GM21825 (cell line): ENCODE data around the gene THADA.
"Not testable (repeated sequence)": the region's sequence is repeated elsewhere in the genome, so short reads cannot be mapped to it uniquely, and the experiment has no call there.

ENCODE experiments used
- ATAC-seq: cut with Tn5 transposase; IDR thresholded peaks from one replicate; pipeline ENCODE4 v1.9.1; 2021; ENCODE audit warnings: mild to moderate bottlenecking, moderate library complexity; ENCODE audit not compliant: unreplicated experiment

The THADA gene

DNA sequence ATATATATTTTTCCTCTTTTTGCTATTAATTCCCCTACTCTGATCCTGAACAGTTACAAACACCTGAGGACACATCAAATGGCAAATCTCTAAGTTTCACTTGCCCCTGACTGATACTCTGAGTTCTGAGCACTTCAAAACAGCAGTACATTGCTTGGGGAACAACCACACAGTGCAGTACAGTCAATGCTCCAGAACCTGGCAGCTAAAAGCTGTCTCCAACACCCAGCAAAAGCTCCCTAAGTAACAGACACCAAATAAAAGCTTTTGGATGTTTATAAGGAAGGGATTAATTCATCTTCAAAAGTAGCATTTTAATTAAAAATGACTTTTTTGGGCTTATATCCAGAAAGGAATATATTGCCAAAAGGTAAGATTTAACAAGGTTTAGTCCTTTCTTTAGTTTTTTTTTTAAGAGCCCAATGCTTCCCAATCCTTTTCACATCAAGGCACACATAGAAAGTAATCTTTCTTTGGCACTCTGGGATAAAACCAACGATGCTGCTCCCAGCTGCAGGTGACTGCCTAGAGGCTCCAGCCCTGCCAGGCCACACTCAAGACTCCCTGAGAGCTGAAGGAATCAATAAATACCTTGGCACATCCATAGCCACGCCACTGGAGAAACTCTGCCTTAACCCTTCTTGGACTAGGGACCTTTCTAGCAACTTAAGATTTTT is 204.5 kb downstream of the THADA start:
- no peak for ATAC-seq

DNA sequence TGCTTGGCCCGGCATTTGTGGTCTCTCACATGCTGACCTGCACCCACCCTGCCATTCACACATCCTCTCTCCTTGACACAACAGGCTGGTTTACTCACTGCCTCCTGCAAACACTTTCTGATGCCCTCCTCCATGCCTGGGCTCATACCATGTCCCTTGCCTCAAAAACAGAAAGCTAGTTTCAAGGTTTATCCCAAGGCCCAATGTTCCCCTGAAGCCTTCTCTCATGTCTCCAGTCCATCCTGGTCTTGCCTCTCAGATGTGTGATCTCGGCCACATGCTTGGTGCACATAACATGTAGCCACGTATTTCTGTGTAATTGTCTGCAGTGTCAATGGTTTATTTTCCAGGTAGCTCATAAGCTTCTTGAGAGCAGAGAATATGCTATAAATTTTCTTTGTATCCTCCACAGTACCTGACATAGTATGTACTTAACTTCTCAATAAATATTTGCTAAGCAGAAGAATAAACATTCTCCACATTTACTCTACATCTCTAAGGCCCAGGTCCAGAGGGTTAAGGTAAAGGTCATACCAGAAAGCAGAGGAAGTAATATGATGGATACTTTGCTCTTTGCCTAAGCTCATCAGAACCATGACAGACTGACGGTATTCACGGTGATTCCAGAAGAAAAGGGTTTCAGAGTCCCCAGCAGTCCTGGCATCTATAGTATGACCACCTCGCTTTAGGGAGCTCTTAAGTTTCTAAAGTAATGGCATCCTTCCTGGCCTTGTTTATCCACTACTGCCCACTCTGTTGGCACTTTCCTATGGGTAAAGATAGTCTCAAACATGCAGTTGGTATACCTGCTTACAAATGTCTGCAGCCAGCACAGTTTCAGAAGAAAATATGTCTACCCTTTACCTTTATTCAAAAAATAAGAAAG is 206.0 kb downstream of the THADA start:
- ATAC-seq, result no peak

DNA sequence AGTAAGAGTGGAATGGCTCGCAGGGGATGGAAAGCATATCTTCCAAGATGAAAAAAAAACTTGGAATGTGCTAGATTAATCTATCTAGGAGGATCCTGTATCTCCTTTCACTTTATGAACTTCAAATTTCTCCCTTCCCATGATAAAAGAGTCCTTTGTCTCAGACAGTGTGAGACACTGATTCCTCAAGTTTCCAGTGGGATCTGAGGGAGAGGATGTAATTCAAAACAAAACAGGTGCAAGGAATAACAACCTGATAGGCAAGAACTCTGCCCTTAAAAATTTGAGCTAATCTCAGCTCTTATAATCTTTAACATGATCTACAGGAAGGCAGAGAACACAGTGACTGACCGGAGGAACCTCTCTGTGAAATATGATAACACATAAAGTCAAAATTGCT is 207.5 kb downstream of the THADA start:
- ATAC-seq, result no peak

DNA sequence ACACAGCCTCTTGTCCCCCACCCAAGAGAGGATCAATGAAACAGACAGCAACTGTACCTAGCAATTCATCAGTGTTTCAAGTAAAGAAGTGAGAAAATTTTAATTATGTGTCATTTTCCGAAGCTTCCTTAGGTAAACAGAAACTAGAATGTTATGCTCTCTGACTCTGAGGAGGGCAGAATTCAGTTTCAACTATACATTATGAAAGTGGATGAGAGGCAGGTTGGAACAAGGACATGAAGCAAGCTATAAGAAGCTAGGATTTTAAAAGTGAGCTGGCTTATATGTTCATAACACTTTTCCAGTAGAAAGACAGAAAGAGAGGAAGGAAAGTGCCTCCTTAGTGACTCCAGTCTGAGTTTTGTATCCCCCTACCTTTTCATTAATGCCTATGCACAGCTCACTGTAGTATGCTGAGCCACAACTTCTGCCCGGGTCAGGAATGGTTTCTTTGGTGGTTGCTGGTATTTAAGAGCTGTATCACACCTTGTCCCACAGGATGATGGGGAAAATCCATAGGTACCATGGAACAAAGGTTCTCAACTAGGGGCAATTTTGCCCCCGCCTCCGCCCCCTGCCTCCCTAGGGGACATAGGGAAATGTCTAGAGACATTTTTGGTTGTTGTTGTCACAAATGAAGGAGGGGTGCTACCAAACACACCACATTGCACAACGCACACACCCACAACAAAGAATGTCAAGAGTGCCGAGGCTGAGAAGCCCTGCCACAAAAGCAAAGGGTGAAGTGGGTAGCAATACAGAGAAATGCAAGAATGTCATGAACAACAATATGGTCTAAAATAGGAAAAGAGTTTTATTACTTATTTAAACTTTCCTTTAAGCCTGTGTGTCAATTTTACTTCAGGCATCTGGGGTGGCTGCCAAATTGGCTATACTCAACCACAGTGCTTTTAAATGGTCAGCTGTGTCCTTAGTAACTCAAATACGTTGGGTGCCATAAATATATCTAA is 208.5 kb downstream of the THADA start:
- ATAC-seq, result peak; percentile 78

DNA sequence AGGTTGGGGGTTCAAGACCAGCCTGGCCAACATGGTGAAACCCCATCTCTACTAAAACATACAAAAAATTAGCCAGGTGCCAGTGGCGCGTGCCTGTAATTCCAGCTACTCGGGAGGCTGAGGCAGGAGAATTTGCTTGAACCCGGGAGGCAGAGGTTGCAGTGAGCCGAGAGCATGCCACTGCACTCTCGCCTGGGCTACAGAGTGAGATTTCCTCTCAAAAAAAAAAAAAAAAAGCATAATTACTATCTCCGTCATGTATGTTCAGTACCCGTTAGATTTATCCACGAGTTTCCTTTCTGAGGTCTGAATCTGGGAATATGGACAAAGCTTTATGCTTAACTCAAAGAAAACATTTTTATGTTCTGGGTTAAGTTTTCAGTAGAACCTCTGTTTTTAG is 209.2 kb downstream of the THADA start:
- ATAC-seq, result not testable (repeated sequence)

DNA sequence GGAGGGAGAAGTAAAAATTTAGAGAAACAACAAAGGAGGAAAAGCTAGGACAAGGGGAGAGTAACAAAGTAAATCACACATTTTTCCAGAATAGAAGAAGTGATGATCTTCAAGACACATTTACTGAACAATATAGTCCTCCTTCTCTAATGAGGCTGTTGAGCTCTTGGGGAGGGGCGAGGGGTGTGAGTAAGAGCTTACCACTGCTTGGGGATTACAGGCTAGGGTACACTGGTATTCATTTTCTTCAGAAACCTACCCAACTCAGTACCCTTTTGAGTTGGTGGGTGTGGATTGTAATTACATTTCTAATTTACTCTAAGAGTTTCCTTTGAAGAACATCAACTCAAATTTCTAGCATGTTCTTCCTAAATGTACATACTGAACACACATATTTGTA is 211.7 kb downstream of the THADA start:
- no peak for ATAC-seq

DNA sequence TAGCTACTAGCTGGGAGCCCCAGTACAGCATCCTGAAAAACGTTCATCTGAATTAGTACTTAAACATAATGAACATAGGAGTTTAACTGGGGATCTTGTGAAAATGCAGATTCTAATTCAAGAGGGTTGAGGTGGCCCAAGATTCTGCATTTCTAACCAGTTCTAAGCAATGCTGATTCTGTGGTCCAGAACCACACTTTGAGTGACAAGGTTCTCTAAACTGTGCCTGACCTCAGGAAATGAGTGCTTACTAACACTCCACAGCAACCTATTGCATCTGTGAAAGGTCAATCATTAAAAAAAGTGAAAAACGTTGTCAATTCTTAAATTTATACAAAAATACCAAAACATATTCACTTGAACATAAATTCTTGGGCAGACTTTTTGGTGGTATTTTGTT is 212.3 kb downstream of the THADA start:
- ATAC-seq, result no peak

DNA sequence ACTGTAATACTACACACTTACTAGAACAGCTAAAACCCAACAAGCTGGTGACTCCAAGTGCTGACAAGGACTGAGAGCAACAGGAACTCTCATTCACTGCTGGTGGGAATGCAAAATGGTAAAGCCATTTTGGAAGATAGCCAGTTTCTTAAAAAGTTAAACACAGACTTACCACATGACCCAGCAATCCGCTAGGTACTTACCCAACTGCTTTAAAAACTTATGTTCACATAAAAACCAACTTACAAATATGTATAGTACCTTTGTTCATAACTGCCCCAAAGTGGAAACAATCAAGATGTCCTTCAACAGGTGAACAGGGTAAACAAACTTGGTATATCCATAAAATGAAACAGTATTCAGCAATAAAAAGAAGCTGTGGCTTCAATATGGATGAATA is 216.3 kb downstream of the THADA start:
- ATAC-seq, result no peak

DNA sequence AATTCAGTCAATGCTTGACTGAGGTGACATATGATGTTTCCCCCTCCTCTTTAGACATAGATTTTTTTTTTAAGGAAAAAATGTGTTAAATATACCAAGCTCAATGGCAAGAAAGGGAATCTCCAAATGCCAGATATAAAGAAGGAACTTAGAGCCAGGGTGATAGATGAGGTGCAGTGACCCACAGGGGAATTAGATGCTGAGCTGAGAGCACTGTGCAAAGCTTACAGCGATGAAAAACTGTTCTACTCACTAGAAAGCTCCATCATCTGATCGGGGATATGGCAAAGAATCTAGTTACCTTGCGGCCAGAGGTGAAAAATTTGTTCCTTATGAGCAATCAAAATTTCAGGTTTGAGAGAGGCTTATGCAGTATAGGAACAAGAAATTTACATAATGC is 218.5 kb downstream of the THADA start:
- ATAC-seq, result no peak

DNA sequence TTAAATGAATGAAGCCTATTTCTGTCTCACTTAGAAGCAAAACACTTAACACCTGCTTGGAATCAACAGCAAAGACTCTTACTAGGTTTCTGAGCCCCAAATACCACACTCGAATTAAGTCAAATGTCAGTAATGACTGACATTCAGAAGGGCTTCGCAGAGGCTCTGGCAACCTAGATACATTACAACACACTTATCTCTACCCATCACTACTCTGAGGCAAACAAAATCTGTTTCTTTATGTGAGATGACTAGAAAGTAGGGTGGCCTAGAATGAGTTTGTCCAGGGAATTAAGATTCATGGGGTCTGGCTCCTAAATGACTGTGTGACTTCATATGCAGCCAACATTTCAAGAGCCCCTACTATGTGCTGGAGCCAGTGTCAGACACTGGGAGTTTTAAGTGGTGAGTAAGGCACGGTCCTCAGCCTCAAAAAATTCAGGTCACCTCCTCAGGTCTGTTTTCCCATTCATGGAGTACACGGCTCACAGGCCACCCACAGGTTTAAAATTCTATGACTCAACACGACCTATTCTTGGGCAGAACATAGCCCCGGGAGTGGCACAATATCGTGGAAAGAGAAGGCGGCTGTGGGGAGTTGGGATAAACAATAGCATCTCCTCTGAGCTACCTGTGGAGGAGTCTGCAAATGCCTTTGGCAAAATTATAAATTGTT is 219.2 kb downstream of the THADA start:
- no peak for ATAC-seq

DNA sequence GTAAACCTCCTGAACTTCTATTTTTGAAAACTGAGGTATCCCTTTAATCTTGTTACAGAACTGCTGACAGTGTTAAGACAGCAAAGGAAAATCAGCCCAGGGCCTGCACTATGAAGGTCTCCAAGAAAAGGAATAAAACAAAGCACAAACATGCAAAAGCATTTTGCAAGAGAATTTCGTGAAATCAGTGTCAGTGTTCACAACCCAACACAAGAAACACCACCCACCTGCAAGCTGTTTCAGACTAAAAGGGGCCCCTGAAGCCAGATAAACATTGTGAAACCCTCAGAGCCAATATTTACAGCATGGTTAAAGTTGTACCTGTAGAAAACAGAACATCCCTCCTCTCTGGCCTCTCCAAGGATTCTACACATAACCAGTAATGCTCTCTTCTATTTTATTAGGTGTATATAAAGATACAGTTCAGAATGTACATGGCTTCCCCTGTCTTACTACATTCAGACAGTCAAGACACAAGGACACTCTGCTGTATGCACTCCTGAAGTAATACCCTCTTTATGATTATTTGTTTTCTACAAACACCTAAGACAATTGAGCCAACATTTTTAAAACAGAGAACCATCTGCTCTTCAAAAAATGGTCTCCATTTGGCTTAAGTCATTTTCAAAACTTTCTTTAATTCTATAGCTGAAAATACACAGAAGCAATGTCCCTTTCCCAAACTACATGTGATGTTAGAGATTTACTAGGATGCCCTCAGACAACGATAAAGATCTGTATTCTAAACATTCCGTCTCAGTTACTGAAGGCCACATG is 219.9 kb downstream of the THADA start:
- ATAC-seq, result no peak

DNA sequence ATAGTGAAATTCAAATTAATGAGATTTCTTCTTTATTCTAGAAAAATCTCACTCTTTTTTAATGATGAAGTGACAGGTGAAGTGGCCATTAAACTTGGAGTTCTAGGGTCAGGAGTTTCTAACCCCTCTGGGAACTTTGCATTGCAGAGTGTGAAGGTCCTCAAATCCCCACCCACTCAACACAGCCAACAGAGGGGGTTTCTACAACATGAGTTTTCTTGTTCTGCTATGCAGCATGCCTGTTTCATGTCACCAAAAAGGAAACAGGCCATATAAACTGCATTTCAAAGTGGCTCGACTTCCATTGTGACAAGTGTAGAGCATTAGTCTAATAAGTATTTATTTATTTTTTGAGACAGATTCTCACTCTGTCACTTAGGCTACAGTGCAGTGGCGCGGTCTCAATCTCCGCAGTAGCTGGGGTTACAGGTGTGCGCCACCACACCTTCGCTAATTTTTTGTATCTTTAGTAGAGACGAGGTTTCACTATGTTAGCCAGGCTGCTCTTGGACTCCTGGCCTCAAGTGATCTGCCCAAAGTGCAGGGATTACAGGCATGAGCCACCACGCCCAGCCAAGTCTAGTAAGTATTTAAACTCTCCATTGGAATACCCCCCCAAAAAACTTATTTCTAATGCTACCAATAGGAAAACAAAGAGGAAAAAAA is 223.3 kb downstream of the THADA start:
- no peak for ATAC-seq

DNA sequence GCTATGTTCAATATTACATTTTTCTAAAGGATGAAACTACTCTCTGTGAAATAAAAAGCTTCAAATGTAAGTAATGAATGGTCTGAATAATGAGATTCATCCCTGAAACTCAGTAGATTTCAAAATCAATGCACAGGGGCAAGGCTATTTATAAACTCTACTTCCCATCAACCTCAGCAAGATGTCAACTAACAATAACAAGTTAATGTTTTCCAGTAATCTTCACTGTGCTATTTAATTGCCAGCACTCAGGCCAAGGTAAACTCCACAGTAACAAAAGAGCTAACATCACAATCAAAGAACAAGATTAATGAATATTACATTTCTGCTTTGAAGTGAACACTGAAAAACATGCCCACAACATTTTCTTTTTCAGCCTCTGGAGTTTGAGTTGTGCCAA is 225.1 kb downstream of the THADA start:
- no peak for ATAC-seq

DNA sequence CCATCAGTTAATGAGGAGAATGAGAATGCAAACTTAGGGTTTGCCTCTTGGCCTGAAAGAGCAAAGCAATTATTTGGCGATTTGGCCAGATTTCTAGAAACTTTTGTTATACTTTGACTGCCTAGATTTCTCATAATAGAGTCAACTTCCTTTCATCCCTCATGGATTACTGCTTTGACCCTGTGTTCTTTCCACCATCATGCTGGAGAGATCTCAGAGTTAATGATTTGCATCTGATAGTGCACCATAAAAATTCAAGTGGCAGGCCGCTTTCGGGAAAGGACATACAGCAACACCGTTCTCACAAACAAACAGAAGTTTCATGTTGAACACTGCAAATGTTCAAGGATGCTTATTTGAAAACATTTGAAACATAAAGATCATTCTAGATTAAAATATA is 225.7 kb downstream of the THADA start:
- no peak for ATAC-seq

DNA sequence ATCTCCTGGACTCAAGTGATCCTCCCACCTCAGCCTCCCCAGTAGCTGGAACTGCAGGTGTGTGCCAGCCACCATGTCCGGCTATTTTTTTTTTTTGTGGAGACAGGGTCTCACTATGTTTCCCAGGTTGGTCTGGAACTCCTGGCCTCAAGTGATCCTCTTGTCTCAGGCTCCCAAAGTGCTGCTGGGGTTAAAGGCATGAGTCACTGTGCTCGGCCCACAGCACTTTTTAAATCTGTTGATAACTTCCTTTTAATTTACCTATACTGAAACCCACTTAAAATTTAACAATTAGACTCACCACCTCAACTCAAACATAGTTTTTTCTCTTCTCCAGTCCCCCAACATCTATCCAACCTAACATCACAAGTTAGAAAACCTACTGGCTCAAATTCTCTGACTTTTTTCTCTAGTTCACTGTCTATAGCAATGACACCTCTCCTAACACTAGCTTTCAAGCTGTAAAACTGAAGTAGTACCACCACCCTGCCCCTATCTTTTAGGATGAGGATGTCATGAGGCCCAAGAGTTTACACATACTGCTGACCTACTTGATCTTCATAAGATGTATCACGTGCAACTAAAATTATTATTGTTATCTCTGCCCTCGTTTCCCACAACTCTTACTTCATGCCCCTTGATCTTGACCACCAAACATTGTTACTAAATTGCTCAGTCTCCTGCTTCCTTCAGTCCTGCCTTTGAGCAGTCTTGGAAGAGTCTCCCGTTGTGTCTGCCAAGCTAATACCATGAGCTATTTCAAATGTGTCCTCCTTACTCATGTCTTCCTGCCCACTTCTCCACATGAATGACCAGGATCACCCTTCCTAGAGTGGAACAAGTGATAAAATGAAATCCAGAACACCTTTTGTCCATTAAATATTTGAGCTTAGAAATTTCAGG is 227.1 kb downstream of the THADA start:
- no peak for ATAC-seq

DNA sequence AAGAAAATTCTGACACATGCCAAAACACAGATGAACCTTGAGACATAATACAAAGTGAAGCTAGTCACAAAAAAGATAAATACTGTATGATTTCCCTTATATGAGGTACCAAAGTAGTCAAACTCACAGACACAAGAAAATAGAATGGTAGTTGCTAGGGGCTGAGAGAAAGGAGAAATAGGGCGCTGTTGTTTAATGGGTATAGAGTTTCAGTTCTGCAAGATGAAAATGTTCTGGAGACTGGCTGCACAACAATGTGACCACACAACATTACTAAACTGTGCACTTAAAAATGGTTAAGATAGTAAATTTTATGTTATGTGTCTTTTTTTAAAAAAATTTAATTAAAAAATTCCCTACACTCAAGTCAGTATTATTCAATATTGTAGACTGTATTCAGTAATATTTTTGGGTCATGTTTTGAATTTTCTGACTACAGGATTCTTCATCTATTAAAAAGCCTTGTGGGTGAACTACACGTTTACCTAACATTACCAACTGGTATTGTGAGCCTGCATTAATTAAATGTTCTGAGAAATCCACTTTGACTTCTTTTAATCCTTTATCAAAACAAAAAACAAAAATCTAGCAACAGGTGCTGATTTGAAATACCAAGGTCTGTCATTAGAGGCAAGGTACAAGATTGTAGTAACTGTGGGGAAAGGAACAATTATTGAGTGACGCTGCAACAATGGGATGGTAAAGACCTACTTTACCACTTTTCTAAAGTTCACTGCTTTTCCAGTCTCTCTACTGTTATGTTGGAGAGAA is 228.6 kb downstream of the THADA start:
- no peak for ATAC-seq

DNA sequence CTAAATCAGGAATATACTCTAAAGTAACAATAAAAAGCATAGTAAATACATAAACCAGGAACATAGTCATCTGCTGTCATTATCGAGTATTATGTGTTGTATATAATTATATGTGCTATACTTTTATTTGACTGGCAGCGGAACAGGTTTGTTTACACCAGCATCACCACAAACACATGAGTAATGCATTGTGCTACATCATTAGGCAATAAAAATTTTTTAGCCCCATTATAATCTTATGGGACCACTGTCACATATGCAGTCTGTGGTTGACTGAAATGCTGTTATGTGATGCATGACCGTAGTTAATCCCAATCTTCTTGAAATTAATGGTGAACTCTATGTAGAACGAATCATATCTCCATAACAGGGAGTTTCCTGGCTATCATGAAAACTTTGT is 232.7 kb downstream of the THADA start:
- ATAC-seq, result no peak

DNA sequence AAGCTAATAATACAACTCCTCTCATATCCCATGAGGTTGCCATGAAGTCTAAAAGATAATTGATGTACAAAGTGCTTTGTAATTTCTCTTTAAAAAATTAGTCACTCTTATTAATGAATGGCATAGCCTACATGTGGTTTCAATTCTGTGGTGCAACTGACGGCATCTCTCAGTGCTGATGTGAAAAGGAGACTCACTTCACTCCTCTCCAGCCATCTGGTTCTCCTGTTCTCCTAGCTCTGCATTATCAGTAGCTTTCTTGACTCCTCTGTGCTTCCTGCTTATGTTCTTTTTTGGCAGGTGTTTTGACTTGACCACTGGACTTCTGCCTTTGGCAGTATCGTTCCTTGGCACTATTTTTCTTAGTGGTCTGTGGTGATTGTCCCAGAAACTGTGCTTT is 234.6 kb downstream of the THADA start:
- ATAC-seq, result no peak
